Activated T-cell treated with anti-CD3 and anti-CD28 coated beads for 48 hours (primary cell): ENCODE results near the gene ZNF594.
"Not testable (repeated sequence)": the region's sequence is repeated elsewhere in the genome, so short reads cannot be mapped to it uniquely, and the experiment has no call there.

ENCODE experiments used
- DNase-seq: peaks from one replicate; pipeline ENCODE4 v3.0.0-alpha.2; 2020; ENCODE audit warnings: low read depth

The ZNF594 gene

DNA sequence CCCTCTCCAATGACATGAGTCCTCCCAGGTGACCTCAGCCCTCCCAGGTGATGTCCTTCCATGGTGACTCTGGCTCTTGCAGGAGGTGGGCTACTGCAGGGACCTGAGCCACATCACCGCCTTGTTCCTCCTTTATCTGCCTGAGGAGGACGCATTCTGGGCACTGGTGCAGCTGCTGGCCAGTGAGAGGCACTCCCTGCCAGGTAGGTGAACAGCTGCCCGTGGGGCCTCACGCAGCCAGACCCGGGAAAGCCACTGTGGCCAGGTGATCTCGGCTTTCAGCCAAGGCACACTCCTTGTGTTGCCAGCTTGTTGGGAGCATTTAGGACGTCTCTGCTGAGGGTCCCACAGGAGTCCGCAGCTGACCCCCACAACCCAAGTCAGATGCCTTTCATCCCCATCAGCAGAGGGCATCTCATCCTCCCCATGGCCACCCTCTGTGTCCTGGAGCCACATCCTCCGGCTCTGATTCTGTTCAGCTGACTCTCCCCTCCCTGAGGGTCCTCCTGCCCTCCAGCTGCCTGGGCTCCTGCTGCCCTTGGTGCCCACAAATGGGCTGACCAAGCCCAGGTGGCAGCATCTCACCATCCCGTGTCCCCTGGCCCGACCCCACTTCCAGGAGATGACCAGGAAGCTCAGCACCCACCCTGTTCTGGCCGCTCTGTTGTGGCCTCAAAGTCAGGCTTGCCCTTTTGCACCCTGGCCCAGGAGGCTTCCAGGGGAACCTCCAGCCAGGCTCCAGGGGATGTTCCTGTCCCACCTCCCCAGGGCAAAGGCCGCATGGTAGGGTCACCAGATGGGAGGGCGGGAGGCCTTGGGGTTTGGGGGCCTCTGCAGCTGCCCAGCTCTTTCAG is 55.7 kb downstream of the ZNF594 start:
- no peak for DNase-seq

DNA sequence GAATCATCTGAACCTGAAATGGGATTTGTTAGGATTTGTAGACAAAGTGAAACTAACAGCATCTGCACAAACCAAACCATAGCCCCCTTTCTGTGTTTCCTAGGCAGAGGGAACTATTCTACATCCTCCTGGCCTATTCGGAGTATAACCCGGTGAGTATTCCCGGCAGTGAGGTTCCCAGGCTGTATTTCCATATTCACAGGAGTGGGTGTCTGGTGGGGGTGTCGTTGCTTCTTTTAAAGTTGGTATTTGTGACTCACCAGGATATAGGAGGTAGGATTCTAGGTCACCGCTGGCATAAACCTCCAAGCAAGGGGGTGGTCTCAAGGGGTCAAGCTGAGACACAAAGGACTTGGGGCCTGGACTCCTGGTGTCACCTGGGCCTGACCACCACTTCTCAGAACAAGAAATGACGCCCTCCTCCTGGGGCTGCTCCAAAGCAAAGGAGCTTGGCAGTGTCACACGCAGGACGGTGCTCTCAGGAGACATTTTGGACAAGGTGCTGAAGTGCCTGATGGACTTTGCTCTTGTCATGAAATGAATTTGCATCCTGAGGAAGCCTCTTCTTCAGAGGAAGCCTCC is 56.4 kb downstream of the ZNF594 start:
- DNase-seq, result not testable (repeated sequence)

- not testable (repeated sequence) for DNase-seq
Observed at GRCh38 chr17:5134571-5134970, 57.1 kb downstream of the ZNF594 start.

GRCh38 chr17:5133961-5134360 is 57.7 kb downstream of the ZNF594 start:
- not testable (repeated sequence) for DNase-seq

DNA sequence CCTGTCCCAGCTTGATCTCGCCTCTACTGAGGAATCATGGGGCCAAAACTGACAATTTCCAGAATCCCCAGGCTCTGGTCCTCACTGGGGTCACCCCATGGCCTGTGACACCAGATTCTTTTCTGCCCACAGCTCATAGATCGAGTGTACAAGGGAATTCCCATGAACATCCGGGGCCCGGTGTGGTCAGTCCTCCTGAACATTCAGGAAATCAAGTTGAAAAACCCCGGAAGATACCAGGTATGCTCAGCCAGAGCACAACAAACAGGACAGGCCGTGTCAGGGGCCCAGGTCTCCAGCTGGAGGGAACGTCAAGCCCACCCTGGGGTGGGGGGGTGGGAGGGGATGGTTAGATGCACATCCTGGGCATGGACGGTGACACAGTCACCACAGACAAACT is 58.4 kb downstream of the ZNF594 start:
- no peak for DNase-seq

GRCh38 chr17:5132503-5133225 is 59.0 kb downstream of the ZNF594 start:
- not testable (repeated sequence) for DNase-seq

DNA sequence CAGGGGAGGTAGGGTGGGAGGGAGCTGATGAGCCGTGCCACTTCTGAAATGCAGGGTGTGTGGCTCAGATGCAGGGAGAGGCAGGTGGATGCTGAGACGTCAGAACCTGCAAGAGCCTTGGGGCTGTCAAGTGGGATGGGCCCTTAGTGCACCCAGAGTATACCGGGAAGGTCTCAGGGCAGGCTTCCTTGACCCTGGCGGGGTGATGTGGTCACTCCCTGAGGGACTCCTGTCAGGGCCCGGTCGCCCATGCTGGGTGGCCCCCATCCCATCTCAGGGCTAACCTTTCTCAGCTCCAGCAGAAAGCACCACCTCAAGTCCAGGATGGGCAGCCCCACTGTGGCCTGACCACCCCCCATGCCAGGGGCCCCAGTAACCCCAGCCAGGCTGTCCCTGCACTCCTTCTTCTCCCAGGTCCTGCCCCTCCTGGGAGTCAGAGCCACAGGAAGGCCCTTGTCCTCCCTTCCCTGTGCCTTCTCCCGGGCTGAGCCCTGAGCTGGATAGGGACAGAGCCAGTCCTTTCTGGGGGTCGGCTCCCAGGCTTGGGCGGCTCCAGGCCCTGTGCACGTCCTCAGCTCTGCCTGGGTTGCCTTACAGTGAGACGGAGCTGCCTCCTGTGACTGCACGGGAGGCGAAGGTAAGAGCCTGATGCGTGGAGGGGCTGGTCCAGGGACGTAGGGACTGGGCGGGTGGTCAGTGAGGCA is 59.7 kb downstream of the ZNF594 start:
- DNase-seq, result not testable (repeated sequence)

DNA sequence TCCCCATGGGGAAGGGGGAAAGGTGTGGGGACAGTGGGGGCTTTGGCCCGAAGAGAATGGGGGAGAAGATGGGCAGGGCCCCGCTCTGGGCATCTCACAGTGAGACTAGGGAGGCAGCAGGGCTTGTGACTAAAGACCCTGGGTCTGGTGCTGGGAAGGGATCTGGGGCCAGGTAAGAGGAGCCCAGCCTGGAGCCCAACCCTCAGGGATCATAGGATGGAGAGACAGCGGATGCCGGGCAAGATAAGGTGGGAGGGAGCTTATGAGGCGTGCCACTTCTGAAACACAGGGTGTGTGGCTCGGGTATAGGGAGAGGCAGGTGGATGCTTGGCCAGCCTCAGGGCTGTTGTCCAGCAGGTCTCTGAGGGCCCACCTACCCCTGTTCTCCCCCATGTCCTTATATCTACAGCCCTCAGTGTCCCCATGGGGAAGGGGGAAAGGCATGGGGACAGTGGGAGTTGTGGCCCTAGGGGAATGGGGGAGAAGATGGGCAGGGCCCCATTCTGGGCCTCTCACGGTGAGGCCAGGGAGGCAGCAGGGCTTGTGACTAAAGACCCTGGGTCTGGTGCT is 60.4 kb downstream of the ZNF594 start:
- no peak for DNase-seq

DNA sequence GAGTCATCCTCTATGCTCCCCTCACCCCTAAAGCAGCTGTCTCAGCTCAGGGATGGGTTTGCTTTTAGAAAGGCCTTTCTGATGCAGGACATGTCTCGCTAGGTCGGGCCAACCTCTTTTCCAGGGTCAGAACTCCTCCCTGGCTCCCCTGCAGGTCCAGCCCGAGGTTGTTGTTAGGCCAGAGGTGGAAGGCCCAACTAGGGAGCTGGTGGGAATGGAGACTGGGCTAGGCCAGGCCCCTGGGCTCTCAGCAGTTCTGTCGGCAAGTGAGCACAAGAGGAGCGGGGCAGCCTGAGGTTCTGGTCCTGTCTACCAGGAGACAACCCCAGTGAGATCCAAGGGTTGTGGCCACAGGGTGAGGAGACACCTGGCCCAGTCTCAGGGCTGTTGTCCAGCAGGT is 61.0 kb downstream of the ZNF594 start:
- not testable (repeated sequence) for DNase-seq

GRCh38 chr17:5130261-5130660 is 61.4 kb downstream of the ZNF594 start:
- DNase-seq, result not testable (repeated sequence)

DNA sequence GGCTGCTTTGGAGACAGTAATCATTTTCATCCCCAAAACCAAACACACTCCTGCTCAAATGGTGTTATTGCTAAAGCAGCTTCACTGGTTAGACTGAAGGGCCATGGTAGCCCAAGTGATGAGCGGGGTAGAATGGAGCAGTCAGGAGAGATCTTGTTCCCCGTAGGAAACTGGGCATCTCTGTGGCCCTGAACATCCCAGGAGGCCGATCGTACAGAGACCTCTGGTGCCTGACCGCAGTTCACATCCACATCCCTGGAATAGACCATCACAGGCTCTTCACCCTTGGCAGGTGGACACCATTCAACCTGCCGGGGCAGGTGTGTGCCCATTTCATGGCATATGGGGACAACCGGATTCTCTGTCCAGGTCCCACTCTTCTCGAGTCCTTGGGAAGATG is 61.9 kb downstream of the ZNF594 start:
- DNase-seq, result not testable (repeated sequence)
